ENCODE measurements around the gene PTGES2.

GRCh38 chr9:128114326-128115186 is 13.0 kb downstream of the PTGES2 start:
- TF ChIP-seq POLR2A (IDR thresholded peaks at IDR 0.05) = no peak
- no peak for TF ChIP-seq CTCF (IDR thresholded peaks at IDR 0.05)
